ENCODE measurements around the gene SEPTIN3. TPM values are rescaled to one million over a fixed set of nuclear protein-coding genes. Genes with fewer than 3 reads are reported as not detected.

SEPTIN3 gene
- total RNA-seq, 1 experiment from 2014 or later, result 1.5 TPM

DNA sequence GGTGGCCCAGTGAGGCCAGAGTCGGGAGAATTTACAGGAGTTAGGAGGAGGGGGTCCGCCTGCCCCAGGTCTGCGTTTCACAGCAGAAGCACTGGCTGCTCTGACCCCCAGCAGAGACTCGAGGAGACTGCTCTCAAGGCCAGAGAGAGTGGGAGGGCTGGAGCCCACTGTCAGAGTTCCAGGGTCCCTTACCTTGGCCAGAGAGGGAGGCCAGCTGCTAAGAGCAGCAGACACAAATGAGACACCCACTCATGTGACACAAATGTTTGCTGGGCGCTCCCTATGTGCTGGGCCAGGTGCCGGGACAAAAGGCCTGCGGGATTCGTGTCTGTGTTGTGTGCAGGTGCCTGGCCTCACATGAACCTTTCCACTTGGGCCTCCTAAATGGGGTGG lies 39.8 kb upstream of the SEPTIN3 start:
- peaks cover 6% of the 10 kb centered on the region; the same call in 1 of the 2 replicates for H3K27me3 ChIP-seq (ENCODE audit: insufficient read depth, low read depth)
- no peak for DNase-seq
- no peaks in the 10 kb centered on the region for H3K4me1 ChIP-seq (replicated peaks; ENCODE audit: insufficient read depth)
- ChIA-PET POLR2A (ENCODE audit: unreplicated experiment) (no interaction called here), CTCF (no interaction called here)
- H3K9me2 ChIP-seq (ENCODE audit: insufficient read depth), result no peaks in the 10 kb centered on the region
- H4K20me1 ChIP-seq (ENCODE audit: insufficient read depth), result no peaks in the 10 kb centered on the region
- H3K36me3 ChIP-seq (ENCODE audit: low read depth), result no peaks in the 10 kb centered on the region
- H3K9me3 ChIP-seq (ENCODE audit: insufficient read depth, low read depth), result no peaks in the 10 kb centered on the region
- no peak overlapping the region for H2AFZ ChIP-seq
- H3K79me2 ChIP-seq (ENCODE audit: low read depth), result no peaks in the 10 kb centered on the region
- no peak overlapping the region for H3K4me3 ChIP-seq
- no peak overlapping the region for H3K4me2 ChIP-seq
- TF ChIP-seq, protein P1, sequence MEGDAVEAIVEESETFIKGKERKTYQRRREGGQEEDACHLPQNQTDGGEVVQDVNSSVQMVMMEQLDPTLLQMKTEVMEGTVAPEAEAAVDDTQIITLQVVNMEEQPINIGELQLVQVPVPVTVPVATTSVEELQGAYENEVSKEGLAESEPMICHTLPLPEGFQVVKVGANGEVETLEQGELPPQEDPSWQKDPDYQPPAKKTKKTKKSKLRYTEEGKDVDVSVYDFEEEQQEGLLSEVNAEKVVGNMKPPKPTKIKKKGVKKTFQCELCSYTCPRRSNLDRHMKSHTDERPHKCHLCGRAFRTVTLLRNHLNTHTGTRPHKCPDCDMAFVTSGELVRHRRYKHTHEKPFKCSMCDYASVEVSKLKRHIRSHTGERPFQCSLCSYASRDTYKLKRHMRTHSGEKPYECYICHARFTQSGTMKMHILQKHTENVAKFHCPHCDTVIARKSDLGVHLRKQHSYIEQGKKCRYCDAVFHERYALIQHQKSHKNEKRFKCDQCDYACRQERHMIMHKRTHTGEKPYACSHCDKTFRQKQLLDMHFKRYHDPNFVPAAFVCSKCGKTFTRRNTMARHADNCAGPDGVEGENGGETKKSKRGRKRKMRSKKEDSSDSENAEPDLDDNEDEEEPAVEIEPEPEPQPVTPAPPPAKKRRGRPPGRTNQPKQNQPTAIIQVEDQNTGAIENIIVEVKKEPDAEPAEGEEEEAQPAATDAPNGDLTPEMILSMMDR (conservative IDR thresholded peaks at IDR 0.05), result no peak
- no peak for TF ChIP-seq EZH2 (IDR thresholded peaks at IDR 0.05; ENCODE audit: low read depth)
- no peak overlapping the region for H3K27ac ChIP-seq
- BruUV-seq (replicated peaks), result no TSS peak
- intact Hi-C loops (cut with micrococcal nuclease; ENCODE audit: unreplicated experiment), result no loop called here
- peaks cover 15% of the 10 kb centered on the region; the same call in 1 of the 2 replicates for H3F3A ChIP-seq (ENCODE audit: insufficient read depth, low read depth)

DNA sequence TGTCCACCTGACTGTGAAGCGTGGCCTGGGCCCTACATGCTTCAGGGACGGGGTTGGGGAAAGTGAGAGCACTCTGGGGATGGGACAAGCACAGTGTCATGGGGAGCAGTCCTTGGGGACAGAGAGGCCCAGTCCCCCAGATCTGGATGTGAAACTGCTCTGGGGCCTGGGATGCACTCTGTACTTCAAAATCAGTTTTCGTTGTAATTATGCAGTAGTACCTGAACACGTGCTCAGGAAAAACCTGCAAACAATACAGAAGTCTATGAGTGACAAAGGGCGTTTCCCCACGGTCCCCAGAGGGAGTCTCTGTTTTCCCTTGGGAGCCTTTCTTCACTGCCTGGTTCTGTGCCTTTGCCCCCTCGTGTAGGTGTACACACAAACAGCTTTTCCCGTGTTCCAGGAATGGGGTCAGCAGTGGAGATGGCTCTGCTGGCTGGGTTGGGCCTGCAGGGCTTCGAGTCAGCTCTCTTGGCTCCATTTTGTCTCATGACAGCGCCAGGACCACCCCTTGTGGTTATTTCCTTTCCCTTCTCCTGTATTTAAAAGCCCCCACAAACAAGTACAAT lies 37.5 kb upstream of the SEPTIN3 start:
- Histone ChIP-seq H3K9me3 (ENCODE audit: insufficient read depth, low read depth) (no peaks in the 10 kb centered on the region), H3K27me3 (ENCODE audit: insufficient read depth, low read depth) (no peaks in the 10 kb centered on the region), H3K4me3 (no peak overlapping the region), H3K27ac (no peak overlapping the region), H4K20me1 (ENCODE audit: insufficient read depth) (no peaks in the 10 kb centered on the region), H3K9me2 (ENCODE audit: insufficient read depth) (no peaks in the 10 kb centered on the region), H3K79me2 (ENCODE audit: low read depth) (no peaks in the 10 kb centered on the region), H2AFZ (no peak overlapping the region), H3F3A (ENCODE audit: insufficient read depth, low read depth) (peaks cover 15% of the 10 kb centered on the region; the same call in 1 of the 2 replicates), H3K4me1 (replicated peaks; ENCODE audit: insufficient read depth) (no peaks in the 10 kb centered on the region), H3K36me3 (ENCODE audit: low read depth) (no peaks in the 10 kb centered on the region), H3K4me2 (no peak overlapping the region)
- TF ChIP-seq EZH2 (IDR thresholded peaks at IDR 0.05; ENCODE audit: low read depth), result no peak
- TF ChIP-seq, protein P1 (conservative IDR thresholded peaks at IDR 0.05), result no peak
- POLR2A ChIA-PET (ENCODE audit: unreplicated experiment), result no interaction called here
- CTCF ChIA-PET, result interaction anchor here (0.6 kb wide), 1 partner anchor 26 kb away, joined by 4 read pairs; no protein-coding TSS in a partner anchor
- intact Hi-C loops (cut with micrococcal nuclease; ENCODE audit: unreplicated experiment), result no loop called here
- DNase-seq, result no peak
- BruUV-seq (replicated peaks), result no TSS peak

DNA sequence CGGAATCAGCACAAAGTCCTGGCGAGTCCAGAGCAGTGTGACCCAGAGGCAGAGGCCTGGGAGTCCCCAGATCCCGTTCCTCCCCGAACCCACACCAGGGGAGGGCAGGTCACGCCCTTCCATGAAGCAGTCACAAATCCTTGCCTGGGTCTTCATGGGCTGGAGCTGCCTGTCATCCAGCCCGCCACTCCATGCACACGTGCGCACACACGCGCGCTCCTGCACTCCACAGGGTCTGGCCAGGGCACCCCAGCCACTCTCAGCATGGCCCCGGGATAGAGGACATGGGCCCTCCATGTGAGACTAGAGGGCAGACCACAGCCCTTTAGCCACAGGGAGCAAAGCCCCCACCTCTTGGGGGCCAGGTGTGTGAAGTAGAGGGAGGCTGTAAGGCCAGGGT lies 36.9 kb upstream of the SEPTIN3 start:
- POLR2A ChIA-PET (ENCODE audit: unreplicated experiment), result no interaction called here
- TF ChIP-seq, protein P1 (conservative IDR thresholded peaks at IDR 0.05), result no peak
- TF ChIP-seq EZH2 (IDR thresholded peaks at IDR 0.05; ENCODE audit: low read depth), result no peak
- peaks cover 11% of the 10 kb centered on the region; the same call in 1 of the 2 replicates for H3F3A ChIP-seq (ENCODE audit: insufficient read depth, low read depth)
- H3K4me2 ChIP-seq, result no peak overlapping the region
- H3K79me2 ChIP-seq (ENCODE audit: low read depth), result no peaks in the 10 kb centered on the region
- BruUV-seq (replicated peaks), result no TSS peak
- no peaks in the 10 kb centered on the region for H4K20me1 ChIP-seq (ENCODE audit: insufficient read depth)
- H3K4me3 ChIP-seq, result no peak overlapping the region
- CTCF ChIA-PET, result no interaction called here
- no peaks in the 10 kb centered on the region for H3K9me2 ChIP-seq (ENCODE audit: insufficient read depth)
- H3K27me3 ChIP-seq (ENCODE audit: insufficient read depth, low read depth), result no peaks in the 10 kb centered on the region
- H3K9me3 ChIP-seq (ENCODE audit: insufficient read depth, low read depth), result no peaks in the 10 kb centered on the region
- H3K27ac ChIP-seq, result no peak overlapping the region
- no peak for DNase-seq
- H2AFZ ChIP-seq, result no peak overlapping the region
- H3K36me3 ChIP-seq (ENCODE audit: low read depth), result no peaks in the 10 kb centered on the region
- H3K4me1 ChIP-seq (replicated peaks; ENCODE audit: insufficient read depth), result no peaks in the 10 kb centered on the region
- intact Hi-C loops (cut with micrococcal nuclease; ENCODE audit: unreplicated experiment), result no loop called here
